Astrocyte of the spinal cord (primary cell): ENCODE measurements around the gene HTR1D.
A peak's percentile ranks its signal among the peaks of the same experiment; 100 is the strongest.
"Not testable (repeated sequence)": the region's sequence is repeated elsewhere in the genome, so short reads cannot be mapped to it uniquely, and the experiment has no call there.

ENCODE experiments used
- DNase-seq: peaks from one replicate; pipeline ENCODE4 v3.0.0; 2011; ENCODE audit warnings: low read depth, low spot score
- H3K4me3 ChIP-seq: 2 replicates; pipeline ENCODE4 v1.5.1; 2011; ENCODE audit warnings: low read depth, mild to moderate bottlenecking, low read length, moderate library complexity
- in situ Hi-C: cut with HindIII; loops from 2 replicates; pipeline ENCODE4 v1.10.0; 2017; ENCODE audit warnings: low sequenced_read_pairs
- TF ChIP-seq, protein P1 (sequence below): IDR thresholded peaks from 2 replicates; pipeline ENCODE4 v1.5.1; 2012; ENCODE audit warnings: low read depth, mild to moderate bottlenecking, low read length, inconsistent platforms

The HTR1D gene, protein sequence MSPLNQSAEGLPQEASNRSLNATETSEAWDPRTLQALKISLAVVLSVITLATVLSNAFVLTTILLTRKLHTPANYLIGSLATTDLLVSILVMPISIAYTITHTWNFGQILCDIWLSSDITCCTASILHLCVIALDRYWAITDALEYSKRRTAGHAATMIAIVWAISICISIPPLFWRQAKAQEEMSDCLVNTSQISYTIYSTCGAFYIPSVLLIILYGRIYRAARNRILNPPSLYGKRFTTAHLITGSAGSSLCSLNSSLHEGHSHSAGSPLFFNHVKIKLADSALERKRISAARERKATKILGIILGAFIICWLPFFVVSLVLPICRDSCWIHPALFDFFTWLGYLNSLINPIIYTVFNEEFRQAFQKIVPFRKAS

DNA sequence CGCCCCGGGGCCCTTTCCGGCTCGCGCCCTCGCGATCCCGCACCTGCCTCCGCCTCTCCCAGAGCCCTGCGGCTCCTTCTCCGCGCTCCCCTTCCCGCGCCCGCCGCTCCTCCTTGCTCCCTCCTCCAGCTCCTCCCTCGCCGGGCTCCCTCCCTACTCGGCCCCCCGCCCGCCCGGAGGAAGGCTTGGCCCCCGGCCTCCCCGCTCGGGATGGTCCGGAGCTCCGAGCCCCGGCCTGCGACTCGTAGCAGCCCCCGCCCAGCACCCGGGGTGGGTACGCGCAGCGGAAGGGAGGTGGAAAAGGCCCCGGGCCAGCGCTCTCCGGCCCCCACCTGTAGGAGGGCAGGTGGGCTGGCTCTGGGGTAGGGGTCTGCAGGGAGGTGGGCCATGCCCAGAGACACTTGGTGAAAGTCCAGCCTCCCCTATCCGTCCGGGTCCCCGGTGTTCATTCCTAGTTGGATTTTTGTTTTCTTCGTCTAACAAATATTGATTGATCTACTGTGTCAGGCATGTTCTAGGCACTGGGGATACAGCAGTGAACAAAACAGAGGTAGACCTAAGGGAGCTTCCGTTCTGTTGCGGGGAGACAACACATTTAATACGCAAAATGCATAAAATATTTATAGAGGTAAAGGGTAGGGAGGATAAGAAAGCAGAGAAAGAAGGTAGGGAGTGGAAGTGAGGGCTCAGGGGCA lies at the start of gene HTR1D:
Gene HTR1D (minus strand): TSS at position 82 of the 695 bp plus-strand sequence. CDS start 23,283 bp downstream, outside the sequence.
- no peak for DNase-seq
- in situ Hi-C loops, result no loop called here
- TF ChIP-seq, protein P1, sequence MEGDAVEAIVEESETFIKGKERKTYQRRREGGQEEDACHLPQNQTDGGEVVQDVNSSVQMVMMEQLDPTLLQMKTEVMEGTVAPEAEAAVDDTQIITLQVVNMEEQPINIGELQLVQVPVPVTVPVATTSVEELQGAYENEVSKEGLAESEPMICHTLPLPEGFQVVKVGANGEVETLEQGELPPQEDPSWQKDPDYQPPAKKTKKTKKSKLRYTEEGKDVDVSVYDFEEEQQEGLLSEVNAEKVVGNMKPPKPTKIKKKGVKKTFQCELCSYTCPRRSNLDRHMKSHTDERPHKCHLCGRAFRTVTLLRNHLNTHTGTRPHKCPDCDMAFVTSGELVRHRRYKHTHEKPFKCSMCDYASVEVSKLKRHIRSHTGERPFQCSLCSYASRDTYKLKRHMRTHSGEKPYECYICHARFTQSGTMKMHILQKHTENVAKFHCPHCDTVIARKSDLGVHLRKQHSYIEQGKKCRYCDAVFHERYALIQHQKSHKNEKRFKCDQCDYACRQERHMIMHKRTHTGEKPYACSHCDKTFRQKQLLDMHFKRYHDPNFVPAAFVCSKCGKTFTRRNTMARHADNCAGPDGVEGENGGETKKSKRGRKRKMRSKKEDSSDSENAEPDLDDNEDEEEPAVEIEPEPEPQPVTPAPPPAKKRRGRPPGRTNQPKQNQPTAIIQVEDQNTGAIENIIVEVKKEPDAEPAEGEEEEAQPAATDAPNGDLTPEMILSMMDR, result no peak
- H3K4me3 ChIP-seq, result peak within 1 kb of the TSS; percentile 31

DNA sequence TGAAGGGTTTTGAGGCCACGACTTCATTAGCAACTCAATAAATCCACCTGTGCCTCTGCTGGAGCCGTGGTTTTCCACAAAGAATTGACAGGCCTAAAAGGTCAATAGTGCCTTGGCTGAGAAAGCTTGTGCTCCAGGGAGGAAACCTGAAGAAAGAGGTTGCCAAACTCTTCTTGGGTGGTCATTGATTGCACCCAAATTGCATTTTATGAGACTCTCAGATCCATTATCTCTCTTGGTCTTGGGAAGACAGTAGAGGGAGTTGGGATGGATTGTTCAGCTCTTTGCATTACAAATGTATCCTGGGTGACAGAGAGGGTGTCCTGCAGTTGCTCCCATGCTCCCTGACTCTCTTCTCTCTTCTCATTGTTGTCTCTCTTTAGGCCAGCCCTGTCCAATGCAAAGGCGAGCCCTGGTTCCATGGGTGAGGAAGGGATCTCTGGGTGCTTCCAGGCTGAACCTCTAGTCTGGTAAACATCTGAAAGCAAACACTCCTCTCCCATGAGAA lies 46.1 kb upstream of the HTR1D start:
- TF ChIP-seq, protein P1, result no peak
- DNase-seq, result no peak
- in situ Hi-C loops, result no loop called here
- H3K4me3 ChIP-seq, result no peak overlapping the region

DNA sequence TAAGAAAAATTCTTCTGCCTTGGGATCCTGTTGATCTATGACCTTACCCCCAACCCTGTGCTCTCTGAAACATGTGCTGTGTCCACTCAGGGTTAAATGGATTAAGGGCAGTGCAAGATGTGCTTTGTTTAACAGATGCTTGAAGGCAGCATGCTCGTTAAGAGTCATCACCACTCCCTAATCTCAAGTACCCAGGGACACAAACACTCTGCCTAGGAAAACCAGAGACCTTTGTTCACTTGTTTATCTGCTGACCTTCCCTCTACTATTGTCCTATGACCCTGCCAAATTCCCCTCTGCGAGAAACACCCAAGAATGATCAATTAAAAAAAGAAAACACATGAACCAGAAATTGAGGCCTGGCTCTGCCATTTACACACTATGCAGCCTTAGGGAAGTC lies 40.8 kb upstream of the HTR1D start:
- DNase-seq, H3K4me3 ChIP-seq, in situ Hi-C loops: not testable (repeated sequence)

DNA sequence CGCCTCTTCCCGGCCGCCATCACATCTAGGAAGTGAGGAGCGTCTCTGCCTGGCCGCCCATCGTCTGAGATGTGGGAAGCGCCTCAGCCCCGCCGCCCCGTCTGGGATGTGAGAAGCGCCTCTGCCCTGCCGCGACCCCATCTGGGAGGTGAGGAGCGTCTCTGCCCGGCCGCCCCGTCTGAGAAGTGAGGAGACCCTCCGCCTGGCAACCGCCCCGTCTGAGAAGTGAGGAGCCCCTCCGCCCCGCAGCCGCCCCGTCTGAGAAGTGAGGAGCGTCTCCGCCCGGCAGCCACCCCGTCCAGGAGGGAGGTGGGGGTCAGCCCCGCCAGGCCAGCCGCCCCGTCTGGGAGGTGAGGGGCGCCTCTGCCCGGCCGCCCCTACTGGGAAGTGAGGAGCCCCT lies 40.1 kb upstream of the HTR1D start:
- in situ Hi-C loops, H3K4me3 ChIP-seq, DNase-seq: not testable (repeated sequence)

DNA sequence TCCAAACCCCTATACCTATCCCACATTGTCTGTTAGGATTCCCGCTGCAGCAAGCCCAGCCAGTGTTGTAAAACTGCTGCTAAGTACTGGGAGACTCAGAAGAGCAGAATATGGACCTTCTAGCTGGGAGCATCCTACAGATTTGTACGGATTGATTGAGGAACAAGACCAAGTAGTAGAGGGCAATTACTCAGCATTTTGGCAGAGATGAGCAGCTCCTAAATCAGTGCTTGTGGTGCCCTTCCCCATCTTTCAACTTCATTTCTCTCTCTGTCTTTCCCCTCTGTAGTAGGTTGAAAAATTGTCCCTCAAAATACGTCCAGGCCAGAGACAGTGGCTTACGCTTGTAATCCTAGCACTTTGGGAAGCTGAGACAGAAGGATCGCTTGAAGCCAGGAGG lies 37.3 kb upstream of the HTR1D start:
- TF ChIP-seq, protein P1, result no peak
- in situ Hi-C loops, result no loop called here
- no peak overlapping the region for H3K4me3 ChIP-seq
- DNase-seq, result no peak

DNA sequence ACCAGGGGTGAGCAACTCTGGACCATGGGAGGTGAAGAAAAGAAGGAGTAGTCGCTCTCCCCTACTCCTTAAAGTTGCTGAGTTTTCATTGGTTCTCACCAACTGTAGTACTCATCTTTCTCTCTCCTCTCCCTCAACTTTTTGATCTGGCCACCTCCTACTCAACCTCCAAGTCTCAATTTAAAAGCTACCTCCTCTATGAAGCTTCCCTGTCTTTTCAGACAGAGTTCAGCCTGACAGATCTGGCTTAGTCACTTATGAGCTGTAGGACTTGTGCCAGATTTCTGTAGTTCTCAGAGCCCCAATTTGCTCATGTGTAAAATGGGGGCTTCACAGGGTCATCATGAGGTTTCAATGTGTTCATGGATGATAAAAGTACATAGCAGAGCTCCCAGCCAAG lies 34.5 kb upstream of the HTR1D start:
- no peak for DNase-seq
- H3K4me3 ChIP-seq, result no peak overlapping the region
- in situ Hi-C loops, result no loop called here
- TF ChIP-seq, protein P1, result no peak

DNA sequence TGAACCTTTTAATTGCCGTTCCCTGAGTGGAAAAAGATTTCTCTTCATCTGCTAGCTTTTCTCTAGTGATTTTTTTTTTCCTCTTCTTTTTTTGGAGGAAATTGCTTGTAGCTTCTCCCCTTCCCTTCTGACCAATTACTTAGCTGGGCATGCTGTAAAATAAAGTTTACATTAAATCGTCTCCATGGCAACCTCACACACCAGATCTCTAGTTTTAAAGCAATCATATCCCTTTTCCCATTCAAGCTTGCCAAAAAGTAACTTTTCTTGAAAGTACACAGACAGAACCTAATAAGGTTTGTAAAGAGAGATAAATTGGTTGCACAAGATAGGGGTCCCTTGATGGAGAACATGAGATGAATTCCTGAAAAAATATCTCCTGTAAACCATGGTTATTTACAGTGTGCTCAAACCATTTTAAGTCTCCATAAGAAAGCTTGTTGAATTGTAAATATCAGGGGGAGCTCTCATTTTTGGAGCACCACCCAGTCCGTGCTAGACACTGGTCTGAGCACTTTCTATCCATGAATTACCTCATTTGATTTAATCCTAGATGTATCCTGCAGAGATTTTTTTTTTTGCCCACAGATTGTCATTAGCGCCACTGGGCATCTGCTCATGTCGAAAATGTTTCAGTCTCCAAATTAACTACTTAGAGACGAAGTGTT lies 32.6 kb upstream of the HTR1D start:
- no peak overlapping the region for H3K4me3 ChIP-seq
- in situ Hi-C loops, result no loop called here
- TF ChIP-seq, protein P1, result no peak
- peak; percentile 29 for DNase-seq
